Osteocyte (in vitro differentiated cells): ENCODE results near the gene SUMO3. TPM values are rescaled to one million over a fixed set of nuclear protein-coding genes. Genes with fewer than 3 reads are reported as not detected.

Experiments used
- DNase-seq: peaks from one replicate; pipeline ENCODE4 v3.0.0; 2021; ENCODE audit warnings: mixed read lengths; ENCODE audit not compliant: unreplicated experiment; ENCODE audit errors: extremely low spot score
- H3K27ac Mint-ChIP-seq: one replicate; pipeline ENCODE4 v1.8.0; 2021; ENCODE audit warnings: mild to moderate bottlenecking, mixed read lengths; ENCODE audit not compliant: unreplicated experiment
- H3K27me3 Mint-ChIP-seq: one replicate; pipeline ENCODE4 v1.8.0; 2021; ENCODE audit warnings: mixed read lengths; ENCODE audit not compliant: unreplicated experiment
- H3K36me3 Mint-ChIP-seq: one replicate; pipeline ENCODE4 v1.8.0; 2021; ENCODE audit warnings: mixed read lengths; ENCODE audit not compliant: unreplicated experiment
- H3K4me1 Mint-ChIP-seq: one replicate; pipeline ENCODE4 v1.8.0; 2021; ENCODE audit warnings: mixed read lengths; ENCODE audit not compliant: unreplicated experiment
- H3K4me3 Mint-ChIP-seq: one replicate; pipeline ENCODE4 v1.8.0; 2021; ENCODE audit warnings: mild to moderate bottlenecking, moderate library complexity, mixed read lengths; ENCODE audit not compliant: unreplicated experiment
- H3K9me3 Mint-ChIP-seq: one replicate; pipeline ENCODE4 v1.8.0; 2021; ENCODE audit warnings: mixed read lengths; ENCODE audit not compliant: unreplicated experiment
- total RNA-seq: library from RNA; stranded (reverse); gene quantifications from 2 replicates; pipeline ENCODE4 v1.2.1, GENCODE V29; 2021
- TF ChIP-seq, protein P1 (sequence below): fragments of 200-600 bp; sonication (generic); IDR thresholded peaks from 2 replicates; pipeline ENCODE4 v1.5.0; 2021; ENCODE audit warnings: antibody characterized with exemption, mild to moderate bottlenecking, moderate library complexity

The SUMO3 gene
- total RNA-seq, 1 donor from 2014 or later, result 69.6 TPM

DNA sequence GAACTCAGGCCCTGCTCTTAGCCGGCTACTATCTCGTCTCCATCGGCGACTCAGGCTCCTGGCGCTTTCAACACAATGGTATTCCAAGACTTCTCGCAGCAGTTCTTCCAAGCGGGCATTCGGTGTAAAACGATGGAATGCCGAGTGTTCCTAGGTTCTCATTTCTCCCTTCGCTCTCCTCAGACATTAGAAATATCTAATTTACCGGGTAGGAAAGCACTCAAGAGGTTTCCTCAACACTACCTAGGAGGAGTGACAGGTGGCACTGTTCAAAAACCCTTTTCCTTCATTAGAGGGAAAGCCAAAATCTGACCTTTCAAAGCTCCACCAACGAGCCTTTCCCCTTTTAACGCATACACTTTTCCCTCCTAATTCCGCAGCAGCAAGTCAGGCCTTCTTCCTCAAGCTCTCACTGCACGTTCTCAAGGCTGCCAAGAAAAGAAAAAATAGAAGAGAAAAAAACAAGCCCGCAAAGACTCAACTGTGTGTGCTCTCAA, 16.8 kb downstream of the SUMO3 start:
- Mint-ChIP-seq H3K4me3 (peak overlapping the region; percentile 94), H3K27ac (peak overlapping the region; percentile 64), H3K4me1 (peaks cover 25% of the 10 kb centered on the region), H3K27me3 (no peaks in the 10 kb centered on the region), H3K9me3 (no peaks in the 10 kb centered on the region), H3K36me3 (peaks cover 20% of the 10 kb centered on the region)
- TF ChIP-seq, protein P1, sequence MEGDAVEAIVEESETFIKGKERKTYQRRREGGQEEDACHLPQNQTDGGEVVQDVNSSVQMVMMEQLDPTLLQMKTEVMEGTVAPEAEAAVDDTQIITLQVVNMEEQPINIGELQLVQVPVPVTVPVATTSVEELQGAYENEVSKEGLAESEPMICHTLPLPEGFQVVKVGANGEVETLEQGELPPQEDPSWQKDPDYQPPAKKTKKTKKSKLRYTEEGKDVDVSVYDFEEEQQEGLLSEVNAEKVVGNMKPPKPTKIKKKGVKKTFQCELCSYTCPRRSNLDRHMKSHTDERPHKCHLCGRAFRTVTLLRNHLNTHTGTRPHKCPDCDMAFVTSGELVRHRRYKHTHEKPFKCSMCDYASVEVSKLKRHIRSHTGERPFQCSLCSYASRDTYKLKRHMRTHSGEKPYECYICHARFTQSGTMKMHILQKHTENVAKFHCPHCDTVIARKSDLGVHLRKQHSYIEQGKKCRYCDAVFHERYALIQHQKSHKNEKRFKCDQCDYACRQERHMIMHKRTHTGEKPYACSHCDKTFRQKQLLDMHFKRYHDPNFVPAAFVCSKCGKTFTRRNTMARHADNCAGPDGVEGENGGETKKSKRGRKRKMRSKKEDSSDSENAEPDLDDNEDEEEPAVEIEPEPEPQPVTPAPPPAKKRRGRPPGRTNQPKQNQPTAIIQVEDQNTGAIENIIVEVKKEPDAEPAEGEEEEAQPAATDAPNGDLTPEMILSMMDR, result peak; percentile 48
- DNase-seq, result no peak

DNA sequence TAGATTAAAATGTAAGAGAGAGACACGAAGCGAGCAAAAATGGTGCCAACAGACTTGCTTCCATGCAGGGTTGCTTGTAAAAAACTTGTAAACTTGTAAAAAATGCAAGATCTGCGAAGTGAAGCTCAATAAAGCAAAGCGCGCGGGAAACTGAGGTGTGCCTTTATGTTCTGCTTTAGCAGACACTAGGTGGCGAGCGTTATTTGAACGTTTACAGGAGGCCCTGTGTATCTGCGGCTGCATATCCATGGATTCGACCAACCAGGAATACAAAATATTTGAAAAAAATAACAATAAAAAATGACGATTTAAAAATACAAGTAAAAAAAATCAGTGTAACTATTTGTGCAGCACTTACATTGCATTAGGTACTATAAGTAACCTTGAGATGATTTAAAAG, 17.8 kb downstream of the SUMO3 start:
- no peaks in the 10 kb centered on the region for H3K27me3 Mint-ChIP-seq
- no peak for DNase-seq
- H3K4me1 Mint-ChIP-seq, result peaks cover 25% of the 10 kb centered on the region
- no peak overlapping the region for H3K27ac Mint-ChIP-seq
- H3K4me3 Mint-ChIP-seq, result peak overlapping the region; percentile 94
- TF ChIP-seq, protein P1, result peak; percentile 65
- H3K9me3 Mint-ChIP-seq, result no peaks in the 10 kb centered on the region
- peaks cover 13% of the 10 kb centered on the region for H3K36me3 Mint-ChIP-seq

DNA sequence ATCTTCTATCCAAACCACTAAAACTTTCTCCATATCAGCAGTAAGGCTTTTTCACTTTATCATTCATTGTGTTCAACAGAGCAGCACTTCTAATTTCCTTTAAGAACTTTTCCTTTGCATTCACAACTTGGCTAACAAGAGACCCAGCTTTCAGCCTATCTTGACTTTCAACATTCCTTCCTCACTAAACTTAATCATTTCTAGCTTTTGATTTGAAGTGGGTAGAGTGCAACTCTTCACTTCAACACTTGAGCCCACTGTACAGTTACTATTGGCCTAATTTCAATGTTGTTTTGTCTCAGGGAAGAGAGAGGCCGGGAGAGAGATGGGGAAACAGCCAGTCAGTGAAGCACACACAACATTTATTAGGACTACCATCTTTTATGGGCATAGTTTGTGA, 18.2 kb downstream of the SUMO3 start:
- peak overlapping the region; percentile 94 for H3K4me3 Mint-ChIP-seq
- no peak for DNase-seq
- no peaks in the 10 kb centered on the region for H3K27me3 Mint-ChIP-seq
- no peak overlapping the region for H3K27ac Mint-ChIP-seq
- H3K36me3 Mint-ChIP-seq, result peaks cover 10% of the 10 kb centered on the region
- peaks cover 25% of the 10 kb centered on the region for H3K4me1 Mint-ChIP-seq
- no peaks in the 10 kb centered on the region for H3K9me3 Mint-ChIP-seq
- TF ChIP-seq, protein P1, result no peak

GRCh38 chr21:44797775-44798174, 20.1 kb downstream of the SUMO3 start:
- no peaks in the 10 kb centered on the region for H3K9me3 Mint-ChIP-seq
- H3K4me1 Mint-ChIP-seq, result peaks cover 29% of the 10 kb centered on the region

DNA sequence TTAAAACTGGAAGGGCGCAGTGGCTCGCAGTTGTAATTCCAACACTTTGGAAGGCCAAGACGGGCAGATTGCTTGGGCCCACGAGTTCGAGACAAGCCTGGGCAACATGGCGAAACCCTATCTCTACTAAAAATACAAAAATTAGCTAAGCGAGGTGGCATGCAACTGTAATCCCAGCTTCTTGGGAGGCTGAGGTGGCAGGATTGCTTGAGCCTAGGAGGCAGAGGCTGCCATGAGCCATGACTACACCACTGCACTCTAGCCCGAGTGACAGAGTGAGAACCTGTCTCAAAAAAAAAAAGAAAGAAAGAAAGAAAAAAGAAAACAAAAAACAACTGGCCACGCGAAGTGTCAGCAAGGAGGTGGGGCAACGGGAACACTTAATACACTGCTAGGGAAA, 22.5 kb downstream of the SUMO3 start:
- TF ChIP-seq, protein P1, result no peak
- peaks cover 17% of the 10 kb centered on the region for H3K36me3 Mint-ChIP-seq
- H3K27me3 Mint-ChIP-seq, result no peaks in the 10 kb centered on the region
- H3K4me3 Mint-ChIP-seq, result no peak overlapping the region
- H3K4me1 Mint-ChIP-seq, result peaks cover 17% of the 10 kb centered on the region
- H3K9me3 Mint-ChIP-seq, result no peaks in the 10 kb centered on the region
- no peak overlapping the region for H3K27ac Mint-ChIP-seq
- DNase-seq, result no peak

More at GRCh38 chr21:44797775-44798174, 20.1 kb downstream of the SUMO3 start:
- Mint-ChIP-seq H3K27ac (no peak overlapping the region), H3K36me3 (peaks cover 10% of the 10 kb centered on the region), H3K4me3 (no peak overlapping the region), H3K27me3 (no peaks in the 10 kb centered on the region)
- no peak for DNase-seq
- TF ChIP-seq, protein P1, result no peak
